ENCODE data around the gene IQSEC3. TPM values are rescaled to one million over a fixed set of nuclear protein-coding genes. Genes with fewer than 3 reads are reported as not detected.

Gene IQSEC3
- total and polyA plus RNA-seq, 10 of the 15 experiments (the other 5 are each of a cell fraction or from before 2014, with no cell fraction given): not detected

GRCh38 chr12:202081-202731 is 135.6 kb downstream of the IQSEC3 start:
- CTCF ChIA-PET: no interaction called here
- FAIRE-seq (no peak), DNase-seq (ENCODE audit: low read depth, low spot score) (no peak), ATAC-seq (no peak)
- H3K79me2 ChIP-seq (ENCODE audit: control insufficient read depth, insufficient read depth, low read length): no peaks in the 10 kb centered on the region
- no peak for TF ChIP-seq TAF1 (IDR thresholded peaks at IDR 0.05; ENCODE audit: borderline replicate concordance, low read depth, low read length)
- no peak for TF ChIP-seq NRF1 (conservative IDR thresholded peaks at IDR 0.05; ENCODE audit: low read depth, low read length)
- TF ChIP-seq ETV6 (conservative IDR thresholded peaks at IDR 0.05 in 1 of 2, IDR thresholded peaks at IDR 0.05 in 1 of 2; ENCODE audit: borderline replicate concordance in 1 of 2, low read depth in 1 of 2): no peak
- no peak for TF ChIP-seq ZZZ3 (IDR thresholded peaks at IDR 0.05; ENCODE audit: control insufficient read depth, insufficient read length, low read depth)
- no peak for TF ChIP-seq SIX5 (IDR thresholded peaks at IDR 0.05; ENCODE audit: low read depth, low read length, severe bottlenecking)
- no peak for TF ChIP-seq RAD21 (IDR thresholded peaks at IDR 0.05; ENCODE audit: insufficient read depth, low read depth, low read length)
- no peak for TF ChIP-seq KDM1A (IDR thresholded peaks at IDR 0.05; ENCODE audit: borderline replicate concordance)
- TF ChIP-seq POLR2AphosphoS5 (IDR thresholded peaks at IDR 0.05; ENCODE audit: low read length): no peak
- TF ChIP-seq, protein P1, sequence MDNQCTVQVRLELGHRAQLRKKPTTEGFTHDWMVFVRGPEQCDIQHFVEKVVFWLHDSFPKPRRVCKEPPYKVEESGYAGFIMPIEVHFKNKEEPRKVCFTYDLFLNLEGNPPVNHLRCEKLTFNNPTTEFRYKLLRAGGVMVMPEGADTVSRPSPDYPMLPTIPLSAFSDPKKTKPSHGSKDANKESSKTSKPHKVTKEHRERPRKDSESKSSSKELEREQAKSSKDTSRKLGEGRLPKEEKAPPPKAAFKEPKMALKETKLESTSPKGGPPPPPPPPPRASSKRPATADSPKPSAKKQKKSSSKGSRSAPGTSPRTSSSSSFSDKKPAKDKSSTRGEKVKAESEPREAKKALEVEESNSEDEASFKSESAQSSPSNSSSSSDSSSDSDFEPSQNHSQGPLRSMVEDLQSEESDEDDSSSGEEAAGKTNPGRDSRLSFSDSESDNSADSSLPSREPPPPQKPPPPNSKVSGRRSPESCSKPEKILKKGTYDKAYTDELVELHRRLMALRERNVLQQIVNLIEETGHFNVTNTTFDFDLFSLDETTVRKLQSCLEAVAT (IDR thresholded peaks at IDR 0.05): no peak
- TF ChIP-seq NFYA (IDR thresholded peaks at IDR 0.05; ENCODE audit: borderline replicate concordance, low read depth, low read length): no peak
- TF ChIP-seq FOS (IDR thresholded peaks at IDR 0.05; ENCODE audit: borderline replicate concordance, extremely low read depth, insufficient read length): no peak
- no peak for TF ChIP-seq YBX1 (IDR thresholded peaks at IDR 0.05)
- TF ChIP-seq GATAD2B (conservative IDR thresholded peaks at IDR 0.05; ENCODE audit: low read depth): no peak
- no peak for TF ChIP-seq CEBPB (IDR thresholded peaks at IDR 0.05; ENCODE audit: borderline replicate concordance in 1 of 2, low read depth in 2 of 2, low read length in 2 of 2)
- no peak for TF ChIP-seq ZNF24 (IDR thresholded peaks at IDR 0.05)
- TF ChIP-seq SMAD1 (IDR thresholded peaks at IDR 0.05; ENCODE audit: low read depth, partially characterized antibody): no peak
- no peaks in the 10 kb centered on the region for H3K4me1 ChIP-seq (ENCODE audit: control insufficient read depth, insufficient read depth, low read length)
- peaks cover 0 to 9% of the 10 kb centered on the region in 2 experiments; a peak in 2 of 4 replicates for H3K27me3 ChIP-seq (replicated peaks in 1 of 2; ENCODE audit: control insufficient read depth in 2 of 2, insufficient read depth in 2 of 2, low read length in 1 of 2)
- 38% methylated on average over 15 of the region's 15 CpGs for WGBS (ENCODE audit: insufficient coverage, insufficient replicate concordance, low lambda C conversion rate, missing lambda C conversion rate)
- H3K27ac ChIP-seq (ENCODE audit: control insufficient read depth, insufficient read depth): no peak overlapping the region
- H3K4me3 ChIP-seq: no peak overlapping the region
- no peaks in the 10 kb centered on the region for H3K9me3 ChIP-seq (replicated peaks; ENCODE audit: control insufficient read depth, insufficient read depth, low read length)
- H4K20me1 ChIP-seq (ENCODE audit: control insufficient read depth, insufficient read depth): no peaks in the 10 kb centered on the region
- no peak overlapping the region for H2AFZ ChIP-seq (ENCODE audit: control insufficient read depth, low read depth, low read length)
- POLR2A ChIA-PET: no interaction called here
- RAD21 ChIA-PET (ENCODE audit: unreplicated experiment): no interaction called here
- in situ Hi-C loops (cut with MboI) (no loop called here), intact Hi-C loops (cut with micrococcal nuclease; ENCODE audit: unreplicated experiment) (no loop called here)
- SMC1A ChIA-PET (ENCODE audit: uncharacterized antibody, unreplicated experiment): no interaction called here
- no TSS peak for BruUV-seq (replicated peaks)
- no peak overlapping the region for H3K9ac ChIP-seq (ENCODE audit: control insufficient read depth, insufficient read depth, low read length)
- H3K36me3 ChIP-seq (ENCODE audit: control insufficient read depth in 2 of 2, insufficient read depth in 2 of 2, low read length in 1 of 2): no peaks in the 10 kb centered on the region
- H3K4me2 ChIP-seq (ENCODE audit: control insufficient read depth, insufficient read depth): no peak overlapping the region
